Testis (tissue), 3 donors: Measurements from ENCODE around the gene RALB. TPM values are rescaled to one million over a fixed set of nuclear protein-coding genes. Genes with fewer than 3 reads are reported as not detected.
A peak's percentile ranks its signal among the peaks of the same experiment; 100 is the strongest.

Experiments used
- DNase-seq: peaks from one replicate; pipeline ENCODE4 v3.0.0-alpha.2; 2019
- H3K27ac ChIP-seq, 2 donors: fragments of 200-600 bp; sonication (generic); one replicate each; pipeline ENCODE4 v1.5.1; 2019
- H3K27me3 ChIP-seq: fragments of 200-600 bp; sonication (generic); one replicate; pipeline ENCODE4 v1.5.1; 2019
- H3K36me3 ChIP-seq: fragments of 200-600 bp; sonication (generic); one replicate; pipeline ENCODE4 v1.5.1; 2017; ENCODE audit warnings: low read depth; ENCODE audit errors: missing control alignments
- H3K4me1 ChIP-seq: fragments of 200-600 bp; sonication (generic); one replicate; pipeline ENCODE4 v1.5.1; 2019
- H3K4me3 ChIP-seq, 2 donors: fragments of 200-600 bp; sonication (generic); one replicate each; pipeline ENCODE4 v1.5.1; 2017 to 2019
- H3K9me3 ChIP-seq: fragments of 200-600 bp; sonication (generic); one replicate; pipeline ENCODE4 v1.5.1; 2017
- CTCF ChIP-seq, 3 experiments: fragments of 450-650 bp in 2 of 3; fragments of 200-600 bp in 1 of 3; sonication (generic) in 1 of 3; IDR thresholded peaks; one replicate each; pipeline ENCODE4 v1.5.1; 2016 to 2019; ENCODE audit warnings: antibody characterized with exemption in 3 of 3, mild to moderate bottlenecking in 2 of 3, moderate library complexity in 1 of 3
- POLR2A ChIP-seq: fragments of 450-650 bp; IDR thresholded peaks from one replicate; pipeline ENCODE4 v1.6.1; 2017; ENCODE audit warnings: antibody characterized with exemption, mild to moderate bottlenecking, moderate library complexity
- WGBS, 2 donors: methylation state at CpG; one replicate each; pipeline ENCODE4 v1.1.5; 2018; 5-methylcytosine and 5-hydroxymethylcytosine counted together
- intact Hi-C: fragments of 100-400 bp; cut with DNase I; formaldehyde crosslinking; loops from one replicate; pipeline ENCODE4 v1.15.1; 2023; ENCODE audit warnings: low total_unique reads
- polyA plus RNA-seq: library from polyadenylated mRNA; stranded (reverse); fragments of 350-450 nt; fragmentation: Illumina TruSeq; extraction: RNeasy Lipid Tissue Mini Kit (QIAGEN cat#74804); gene quantifications from one replicate; pipeline ENCODE4 v1.2.3, GENCODE V29; 2014; ENCODE audit warnings: low read depth, low replicate concordance; ENCODE audit not compliant: insufficient read depth
- total RNA-seq, 2 donors: library from RNA; depleted of rRNA; stranded (reverse); fragments of >200 nt; gene quantifications; one replicate each; pipeline ENCODE4 v1.2.3, GENCODE V29; 2016

The RALB gene
- total and polyA plus RNA-seq, 3 donors from 2014 or later = 69.9 to 91.6 (median 88.7) TPM

GRCh38 chr2:120221616-120222015 is 31.0 kb upstream of the RALB start:
- no peak for TF ChIP-seq CTCF (IDR thresholded peaks at IDR 0.05)
- TF ChIP-seq POLR2A = no peak
- H3K27me3 ChIP-seq = no peaks in the 10 kb centered on the region
- H3K36me3 ChIP-seq = no peaks in the 10 kb centered on the region
- 71 to 87% methylated on average over 8 of the region's 8 CpGs for WGBS, 2 donors
- H3K9me3 ChIP-seq = no peaks in the 10 kb centered on the region
- peaks cover 12% of the 10 kb centered on the region for H3K4me1 ChIP-seq
- peak; percentile 8 for DNase-seq
- intact Hi-C loops = no loop called here
- no peak overlapping the region for H3K4me3 ChIP-seq
- no peak overlapping the region for H3K27ac ChIP-seq

- peak overlapping the region; percentile 90 to 93 for H3K27ac ChIP-seq
- H3K36me3 ChIP-seq = no peaks in the 10 kb centered on the region
- no peak for DNase-seq
- 67 to 83% methylated on average over 37 to 49 of the region's 49 CpGs for WGBS, 2 donors
- H3K27me3 ChIP-seq = no peaks in the 10 kb centered on the region
- H3K4me1 ChIP-seq = peaks cover 18% of the 10 kb centered on the region
- H3K4me3 ChIP-seq = peak overlapping the region; percentile 73 to 78
- intact Hi-C loops = no loop called here
- no peaks in the 10 kb centered on the region for H3K9me3 ChIP-seq
- no peak for TF ChIP-seq CTCF (IDR thresholded peaks at IDR 0.05)
- no peak for TF ChIP-seq POLR2A
Observed at GRCh38 chr2:120222186-120223033, 30.2 kb upstream of the RALB start.

- peak in 2 of 3 experiments; percentile 11 to 37 for TF ChIP-seq CTCF (IDR thresholded peaks at IDR 0.05)
- TF ChIP-seq POLR2A = no peak
- Histone ChIP-seq H3K27me3 (no peaks in the 10 kb centered on the region), H3K27ac (peak within 1 kb of the TSS; percentile 90 to 93), H3K36me3 (no peaks in the 10 kb centered on the region), H3K4me3 (peak within 1 kb of the TSS; percentile 73 to 78), H3K9me3 (no peaks in the 10 kb centered on the region), H3K4me1 (peaks cover 25% of the 10 kb centered on the region)
- DNase-seq = peak; percentile 92
- 1 to 14% methylated on average over 4 to 80 of the region's 108 CpGs for WGBS, 2 donors
- intact Hi-C loops = no loop called here
Observed at GRCh38 chr2:120223034-120223912, 29.4 kb upstream of the RALB start, which contains the start of gene TMEM185B. Gene TMEM185B (minus strand): TSS chr2:120223400. CDS start chr2:120222976, 424 bp downstream.

- Histone ChIP-seq H3K27ac (peak overlapping the region; percentile 90 to 93), H3K4me1 (peaks cover 27% of the 10 kb centered on the region), H3K4me3 (peak overlapping the region in 1 of 2 donors; percentile 78), H3K27me3 (no peaks in the 10 kb centered on the region), H3K9me3 (no peaks in the 10 kb centered on the region), H3K36me3 (no peaks in the 10 kb centered on the region)
- WGBS, 2 donors = 76 to 92% methylated on average over 3 to 13 of the region's 13 CpGs
- no peak for DNase-seq
- intact Hi-C loops = no loop called here
- TF ChIP-seq CTCF (IDR thresholded peaks at IDR 0.05) = no peak
- TF ChIP-seq POLR2A = no peak
Observed at GRCh38 chr2:120224256-120224655, 28.4 kb upstream of the RALB start.
